Ovary (tissue), 9 donors: ENCODE data around the gene PAK1. TPM values are rescaled to one million over a fixed set of nuclear protein-coding genes. Genes with fewer than 3 reads are reported as not detected.

Experiments used
- DNase-seq, 5 donors: peaks; one replicate each; pipeline ENCODE4 v3.0.0-alpha.2; 2019 to 2020
- H3K27ac ChIP-seq, 2 donors: fragments of 200-600 bp; one replicate each; pipeline versions ENCODE4 v1.5.1 to v1.8.0; 2019 to 2022
- H3K27me3 ChIP-seq: fragments of 200-600 bp; one replicate; pipeline ENCODE4 v1.8.0; 2022
- H3K36me3 ChIP-seq: fragments of 200-600 bp; sonication (generic); one replicate; pipeline ENCODE4 v1.5.1; 2019
- H3K4me1 ChIP-seq: one replicate; pipeline ENCODE4 v1.8.1; 2013; ENCODE audit warnings: mild to moderate bottlenecking, moderate library complexity; ENCODE audit not compliant: insufficient read depth
- H3K4me3 ChIP-seq: fragments of 200-600 bp; sonication (generic); one replicate; pipeline ENCODE4 v1.5.1; 2017
- H3K9me3 ChIP-seq, 2 donors: fragments of 200-600 bp in 1 of 2; sonication (generic) in 1 of 2; one replicate each; pipeline versions ENCODE4 v1.5.1 to v1.8.1; 2013 to 2019; ENCODE audit warnings: mild to moderate bottlenecking in 1 of 2, moderate library complexity in 1 of 2
- CTCF ChIP-seq, 3 donors: fragments of 450-650 bp in 2 of 3; fragments of 200-600 bp in 1 of 3; IDR thresholded peaks; one replicate each; pipeline versions ENCODE4 v1.5.1 to v1.8.0; 2016 to 2022; ENCODE audit warnings: antibody characterized with exemption in 3 of 3, mild to moderate bottlenecking in 1 of 3
- EP300 ChIP-seq: sonication (generic); formaldehyde crosslinking; IDR thresholded peaks from one replicate; pipeline ENCODE4 v1.6.1; 2017; ENCODE audit warnings: antibody characterized with exemption
- POLR2A ChIP-seq: fragments of 450-650 bp; IDR thresholded peaks from one replicate; pipeline ENCODE4 v1.6.1; 2017; ENCODE audit warnings: antibody characterized with exemption, mild to moderate bottlenecking, moderate library complexity
- WGBS, 3 donors: extraction: QIAGEN DNeasy Blood & Tissue Kit in 1 of 3; methylation state at CpG; one replicate each; pipeline versions ENCODE4 v1.1.5 to v1.1.7; 2013 to 2017; 5-methylcytosine and 5-hydroxymethylcytosine counted together
- intact Hi-C, 4 donors: fragments of 100-400 bp; cut with DNase I; formaldehyde crosslinking; loops; one replicate each; pipeline versions ENCODE4 v1.11.0 to v1.15.1; 2022 to 2023
- polyA plus RNA-seq, 2 donors: library from polyadenylated mRNA; stranded (reverse); fragments of 200-250 nt in 1 of 2; fragments of 350-450 nt in 1 of 2; fragmentation: Illumina TruSeq in 1 of 2; extraction: RNeasy Lipid Tissue Mini Kit (QIAGEN cat#74804) in 1 of 2; gene quantifications; one replicate each; pipeline ENCODE4 v1.2.3, GENCODE V29; 2013 to 2014
- total RNA-seq, 7 donors: library from RNA; depleted of rRNA in 2 of 7; stranded (reverse); fragments of >200 nt in 2 of 7; fragmentation: NEBNext Ultra II Directional in 3 of 7; extraction: Animal tissue kit (Norgen Biotek cat#: 25700) in 3 of 7; gene quantifications; one replicate each; pipeline versions ENCODE4 v1.1.0 to v1.2.4, GENCODE V29; 2016 to 2023
- donor health status: DM: no; HTN: no; CAD: no; lungs with moderate emphysema.
- donor health status: DM: no; HTN: no; CAD: no.
- donor health status: Bipolar disorder and iron deficiency.
- donor health status: DM: yes; HTN: yes; CAD: no.
- donor health status: DM: no; HTN: no; CAD: no.
- donor health status: DM: yes; HTN: yes; CAD: no.

PAK1 gene
- total and polyA plus RNA-seq, 9 donors, result 18.4 to 53.0 (median 42.3) TPM

DNA sequence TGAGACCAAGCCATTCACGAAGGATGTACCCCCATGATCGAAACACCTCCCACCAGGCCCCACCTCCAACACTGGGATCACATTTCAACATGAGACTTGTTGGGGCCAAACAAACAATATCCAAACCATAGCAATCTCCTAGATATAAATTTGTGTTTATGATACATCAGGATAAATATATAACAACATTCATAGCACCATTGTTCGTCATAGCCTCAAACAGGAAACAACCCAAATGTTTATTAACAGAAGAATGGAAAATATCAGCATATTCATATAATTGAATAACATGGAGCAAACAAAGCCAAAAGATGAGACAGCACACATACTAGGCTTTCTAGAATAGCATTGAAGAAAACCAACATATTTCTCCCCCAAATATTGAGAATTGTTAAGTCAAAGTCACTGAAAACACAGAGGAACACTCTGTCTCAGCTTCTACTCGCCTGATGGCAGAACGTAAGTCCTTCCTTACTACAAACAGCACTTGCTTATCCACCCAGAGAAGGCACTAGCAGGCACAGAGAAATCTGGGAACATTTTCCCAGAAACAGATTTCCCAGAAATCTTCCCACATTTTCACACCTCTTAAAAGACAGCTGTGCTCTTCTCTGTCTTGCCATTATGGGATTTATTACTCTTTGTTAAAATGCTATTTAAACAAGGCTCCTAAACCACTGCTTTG, 164.4 kb downstream of the PAK1 start:
- intact Hi-C loops, result no loop called here
- Histone ChIP-seq H3K4me1 (no peaks in the 10 kb centered on the region), H3K36me3 (no peaks in the 10 kb centered on the region), H3K27ac (no peak overlapping the region), H3K27me3 (no peaks in the 10 kb centered on the region), H3K9me3 (no peaks in the 10 kb centered on the region), H3K4me3 (no peak overlapping the region)
- DNase-seq, result no peak
- TF ChIP-seq CTCF (IDR thresholded peaks at IDR 0.05) (no peak), POLR2A (no peak), EP300 (no peak)
- WGBS, 3 donors, result 16 to 37% (median 27%) methylated on average over 5 of the region's 5 CpGs

DNA sequence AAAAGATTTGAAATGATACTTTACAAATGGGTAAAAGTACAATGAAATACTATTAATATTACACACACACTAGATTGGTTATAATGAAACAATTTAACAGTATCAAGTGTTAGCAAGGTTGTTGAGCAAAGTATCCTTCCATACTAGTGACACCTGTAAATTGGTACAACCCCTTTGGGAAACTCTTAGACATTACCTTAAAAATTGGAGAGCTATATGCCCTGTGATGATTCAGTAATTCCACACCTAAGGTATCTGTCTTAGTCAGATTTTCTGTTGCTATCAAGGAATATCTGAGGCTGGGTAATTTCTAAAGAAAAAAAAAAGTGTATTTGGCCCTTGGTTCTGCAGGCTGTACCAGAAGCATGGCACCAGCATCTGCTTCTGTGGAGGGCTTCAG, 165.1 kb downstream of the PAK1 start:
- TF ChIP-seq EP300 (no peak), CTCF (IDR thresholded peaks at IDR 0.05) (no peak), POLR2A (no peak)
- no peaks in the 10 kb centered on the region for H3K36me3 ChIP-seq
- intact Hi-C loops, result no loop called here
- no peaks in the 10 kb centered on the region for H3K27me3 ChIP-seq
- no peak overlapping the region for H3K27ac ChIP-seq
- DNase-seq, result no peak
- H3K4me3 ChIP-seq, result no peak overlapping the region
- no peaks in the 10 kb centered on the region for H3K9me3 ChIP-seq
- no peaks in the 10 kb centered on the region for H3K4me1 ChIP-seq

- no peak for DNase-seq
- Histone ChIP-seq H3K4me1 (no peaks in the 10 kb centered on the region), H3K4me3 (no peak overlapping the region), H3K9me3 (no peaks in the 10 kb centered on the region), H3K27ac (no peak overlapping the region), H3K36me3 (no peaks in the 10 kb centered on the region), H3K27me3 (no peaks in the 10 kb centered on the region)
- no peak for TF ChIP-seq EP300
- TF ChIP-seq POLR2A, result no peak
- TF ChIP-seq CTCF (IDR thresholded peaks at IDR 0.05), result no peak
- intact Hi-C loops, result no loop called here
- WGBS, 3 donors, result 88 to 89% (median 89%) methylated on average over 2 of the region's 2 CpGs
Observed at GRCh38 chr11:77303328-77303727, 170.6 kb downstream of the PAK1 start.

- Histone ChIP-seq H3K9me3 (no peaks in the 10 kb centered on the region), H3K4me1 (no peaks in the 10 kb centered on the region), H3K36me3 (no peaks in the 10 kb centered on the region), H3K4me3 (no peak overlapping the region), H3K27ac (no peak overlapping the region), H3K27me3 (no peaks in the 10 kb centered on the region)
- whole genome bisulfite sequencing, 3 donors, result 83 to 92% (median 87%) methylated on average over 3 of the region's 3 CpGs
- TF ChIP-seq POLR2A, result no peak
- TF ChIP-seq EP300, result no peak
- no peak for TF ChIP-seq CTCF (IDR thresholded peaks at IDR 0.05)
- DNase-seq, result no peak
- intact Hi-C loops, result no loop called here
Observed at GRCh38 chr11:77302752-77303151, 171.1 kb downstream of the PAK1 start.
